Kidney (tissue), 14 donors: ENCODE results near the gene DOK3. TPM values are rescaled to one million over a fixed set of nuclear protein-coding genes. Genes with fewer than 3 reads are reported as not detected.

Source experiments
- DNase-seq, 5 donors: peaks; one replicate each; pipeline ENCODE4 v3.0.0-alpha.2; 2013 to 2020
- FAIRE-seq: peaks from 2 replicates; lab custom pipeline; 2012; peaks lifted over from hg19 to GRCh38; lab: Jason Lieb, UNC
- H3K27ac ChIP-seq, 2 donors: one replicate each; pipeline ENCODE4 v1.7.0; 2013; ENCODE audit warnings: low read depth in 2 of 2, low read length in 2 of 2, inconsistent platforms in 1 of 2
- H3K27me3 ChIP-seq: one replicate; pipeline ENCODE4 v1.7.1; 2013; ENCODE audit warnings: low read length, inconsistent platforms; ENCODE audit not compliant: control insufficient read depth, insufficient read depth
- H3K36me3 ChIP-seq, 3 donors: one replicate each; pipeline versions ENCODE4 v1.7.0 to v1.7.1; 2013; ENCODE audit warnings: low read length in 3 of 3, control low read depth in 1 of 3, inconsistent platforms in 1 of 3; ENCODE audit not compliant: insufficient read depth in 3 of 3, control insufficient read depth in 2 of 3
- H3K4me1 ChIP-seq, 3 donors: one replicate each; pipeline versions ENCODE4 v1.7.0 to v1.7.1; 2013; ENCODE audit warnings: low read length in 3 of 3, inconsistent platforms in 1 of 3, low read depth in 1 of 3; ENCODE audit not compliant: control insufficient read depth in 2 of 3, insufficient read depth in 2 of 3
- H3K4me3 ChIP-seq, 3 donors: one replicate each; pipeline versions ENCODE4 v1.7.0 to v1.8.1; 2013; ENCODE audit warnings: low read length in 3 of 3, control low read depth in 1 of 3, inconsistent platforms in 1 of 3
- H3K9ac ChIP-seq, 3 donors: one replicate each; pipeline versions ENCODE4 v1.7.0 to v1.7.1; 2013; ENCODE audit warnings: low read length in 3 of 3, control low read depth in 1 of 3, inconsistent platforms in 1 of 3
- H3K9me3 ChIP-seq, 3 donors: one replicate each; pipeline versions ENCODE4 v1.7.0 to v1.7.1; 2013; ENCODE audit warnings: low read length in 3 of 3, control low read depth in 1 of 3, inconsistent platforms in 1 of 3; ENCODE audit not compliant: control insufficient read depth in 2 of 3, insufficient read depth in 1 of 3
- CTCF ChIP-seq: IDR thresholded peaks from 3 replicates; pipeline ENCODE4 v1.5.1; 2012; ENCODE audit warnings: mild to moderate bottlenecking, moderate library complexity, borderline replicate concordance; ENCODE audit not compliant: insufficient read depth; ENCODE audit errors: extremely low read depth
- intact Hi-C: fragments of 100-400 bp; cut with DNase I; formaldehyde crosslinking; loops from one replicate; pipeline ENCODE4 v1.11.1; 2022
- polyA plus RNA-seq: library from polyadenylated mRNA; stranded (reverse); fragments of 350-450 nt; fragmentation: Illumina TruSeq; extraction: RNeasy Lipid Tissue Mini Kit (QIAGEN cat#74804); gene quantifications from one replicate; pipeline ENCODE4 v1.2.3, GENCODE V29; 2014; ENCODE audit warnings: low read depth, low replicate concordance; ENCODE audit not compliant: insufficient read depth
- total RNA-seq: library from RNA; stranded (reverse); fragmentation: NEBNext Ultra II Directional; extraction: Animal tissue kit (Norgen Biotek cat#: 25700); gene quantifications from one replicate; pipeline ENCODE4 v1.2.1, GENCODE V29; 2021
- donor health status: control.
- donor health status: control.
- donor health status: control.
- donor health status: control.
- donor health status: control.
- donor health status: DM: yes; HTN: yes; CAD: no.
- donor health status: Normal renal cell carcinoma (clear cell type).

The DOK3 gene
- total and polyA plus RNA-seq, 2 donors from 2014 or later = 1.9 to 18.6 TPM

GRCh38 chr5:177476531-177477233 lies 32.9 kb downstream of the DOK3 start:
- intact Hi-C loops = no loop called here

GRCh38 chr5:177475563-177476427 lies 33.8 kb downstream of the DOK3 start:
- Histone ChIP-seq H3K36me3 (no peaks in the 10 kb centered on the region), H3K27me3 (no peaks in the 10 kb centered on the region), H3K9me3 (no peaks in the 10 kb centered on the region), H3K9ac (no peak overlapping the region), H3K4me1 (peaks cover 0 to 9% (median 0%) of the 10 kb centered on the region in 3 donors), H3K4me3 (no peak overlapping the region), H3K27ac (no peak overlapping the region)
- FAIRE-seq (no peak), DNase-seq (no peak)
- TF ChIP-seq CTCF = no peak
- intact Hi-C loops = no loop called here

More at GRCh38 chr5:177476531-177477233, 32.9 kb downstream of the DOK3 start:
- Histone ChIP-seq H3K27ac (no peak overlapping the region), H3K4me1 (peaks cover 0 to 9% (median 0%) of the 10 kb centered on the region in 3 donors), H3K9ac (no peak overlapping the region), H3K4me3 (no peak overlapping the region), H3K36me3 (no peaks in the 10 kb centered on the region), H3K27me3 (no peaks in the 10 kb centered on the region), H3K9me3 (no peaks in the 10 kb centered on the region)
- DNase-seq (peak in 1 of 5 donors; percentile 78), FAIRE-seq (no peak)
- TF ChIP-seq CTCF = no peak

- no peak overlapping the region for H3K27ac ChIP-seq
- peaks cover 0 to 15% (median 0%) of the 10 kb centered on the region in 3 donors for H3K4me1 ChIP-seq
- intact Hi-C loops = no loop called here
- H3K9me3 ChIP-seq = no peaks in the 10 kb centered on the region
- no peak overlapping the region for H3K4me3 ChIP-seq
- DNase-seq (no peak), FAIRE-seq (no peak)
- no peak overlapping the region for H3K9ac ChIP-seq
- H3K27me3 ChIP-seq = no peaks in the 10 kb centered on the region
- no peaks in the 10 kb centered on the region for H3K36me3 ChIP-seq
- TF ChIP-seq CTCF = no peak
These were observed 34.6 kb downstream of the DOK3 start for GRCh38 chr5:177474846-177475562.
